Osteocyte (in vitro differentiated cells): ENCODE measurements around the gene MPRIP. TPM values are rescaled to one million over a fixed set of nuclear protein-coding genes. Genes with fewer than 3 reads are reported as not detected.
"Not testable (repeated sequence)": the region's sequence is repeated elsewhere in the genome, so short reads cannot be mapped to it uniquely, and the experiment has no call there.

Experiments used
- DNase-seq: peaks from one replicate; pipeline ENCODE4 v3.0.0; 2021; ENCODE audit warnings: mixed read lengths; ENCODE audit not compliant: unreplicated experiment; ENCODE audit errors: extremely low spot score
- H3K27ac Mint-ChIP-seq: one replicate; pipeline ENCODE4 v1.8.0; 2021; ENCODE audit warnings: mild to moderate bottlenecking, mixed read lengths; ENCODE audit not compliant: unreplicated experiment
- H3K27me3 Mint-ChIP-seq: one replicate; pipeline ENCODE4 v1.8.0; 2021; ENCODE audit warnings: mixed read lengths; ENCODE audit not compliant: unreplicated experiment
- H3K36me3 Mint-ChIP-seq: one replicate; pipeline ENCODE4 v1.8.0; 2021; ENCODE audit warnings: mixed read lengths; ENCODE audit not compliant: unreplicated experiment
- H3K4me1 Mint-ChIP-seq: one replicate; pipeline ENCODE4 v1.8.0; 2021; ENCODE audit warnings: mixed read lengths; ENCODE audit not compliant: unreplicated experiment
- H3K4me3 Mint-ChIP-seq: one replicate; pipeline ENCODE4 v1.8.0; 2021; ENCODE audit warnings: mild to moderate bottlenecking, moderate library complexity, mixed read lengths; ENCODE audit not compliant: unreplicated experiment
- H3K9me3 Mint-ChIP-seq: one replicate; pipeline ENCODE4 v1.8.0; 2021; ENCODE audit warnings: mixed read lengths; ENCODE audit not compliant: unreplicated experiment
- total RNA-seq: library from RNA; stranded (reverse); gene quantifications from 2 replicates; pipeline ENCODE4 v1.2.1, GENCODE V29; 2021
- TF ChIP-seq, protein P1 (sequence below): fragments of 200-600 bp; sonication (generic); IDR thresholded peaks from 2 replicates; pipeline ENCODE4 v1.5.0; 2021; ENCODE audit warnings: antibody characterized with exemption, mild to moderate bottlenecking, moderate library complexity

MPRIP gene
- total RNA-seq, 1 donor from 2014 or later: 206 TPM

DNA sequence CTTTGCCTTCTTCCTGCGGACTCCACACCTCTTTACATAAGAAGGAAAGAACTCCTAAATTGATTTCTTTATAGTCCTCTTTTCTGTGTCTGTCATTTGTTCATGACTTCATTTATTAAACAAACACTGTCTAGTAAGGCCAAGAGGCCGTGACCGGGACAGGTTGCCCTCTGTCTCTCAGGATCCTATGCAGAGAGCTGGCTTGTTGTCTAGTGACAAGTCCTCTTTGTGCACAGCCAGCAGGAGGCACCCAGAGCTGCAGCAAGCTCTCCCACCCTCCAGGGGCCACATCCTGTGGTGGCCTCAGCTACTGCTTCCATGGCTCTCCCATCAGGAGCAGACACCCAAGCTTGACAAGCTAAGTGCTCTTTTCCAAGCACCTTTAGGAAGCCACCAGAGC is 113.3 kb downstream of the MPRIP start:
- Mint-ChIP-seq H3K9me3 (no peaks in the 10 kb centered on the region), H3K4me3 (no peak overlapping the region), H3K36me3 (peaks cover 45% of the 10 kb centered on the region), H3K27me3 (no peaks in the 10 kb centered on the region), H3K4me1 (peaks cover 23% of the 10 kb centered on the region), H3K27ac (no peak overlapping the region)
- TF ChIP-seq, protein P1, sequence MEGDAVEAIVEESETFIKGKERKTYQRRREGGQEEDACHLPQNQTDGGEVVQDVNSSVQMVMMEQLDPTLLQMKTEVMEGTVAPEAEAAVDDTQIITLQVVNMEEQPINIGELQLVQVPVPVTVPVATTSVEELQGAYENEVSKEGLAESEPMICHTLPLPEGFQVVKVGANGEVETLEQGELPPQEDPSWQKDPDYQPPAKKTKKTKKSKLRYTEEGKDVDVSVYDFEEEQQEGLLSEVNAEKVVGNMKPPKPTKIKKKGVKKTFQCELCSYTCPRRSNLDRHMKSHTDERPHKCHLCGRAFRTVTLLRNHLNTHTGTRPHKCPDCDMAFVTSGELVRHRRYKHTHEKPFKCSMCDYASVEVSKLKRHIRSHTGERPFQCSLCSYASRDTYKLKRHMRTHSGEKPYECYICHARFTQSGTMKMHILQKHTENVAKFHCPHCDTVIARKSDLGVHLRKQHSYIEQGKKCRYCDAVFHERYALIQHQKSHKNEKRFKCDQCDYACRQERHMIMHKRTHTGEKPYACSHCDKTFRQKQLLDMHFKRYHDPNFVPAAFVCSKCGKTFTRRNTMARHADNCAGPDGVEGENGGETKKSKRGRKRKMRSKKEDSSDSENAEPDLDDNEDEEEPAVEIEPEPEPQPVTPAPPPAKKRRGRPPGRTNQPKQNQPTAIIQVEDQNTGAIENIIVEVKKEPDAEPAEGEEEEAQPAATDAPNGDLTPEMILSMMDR: no peak
- DNase-seq: no peak

DNA sequence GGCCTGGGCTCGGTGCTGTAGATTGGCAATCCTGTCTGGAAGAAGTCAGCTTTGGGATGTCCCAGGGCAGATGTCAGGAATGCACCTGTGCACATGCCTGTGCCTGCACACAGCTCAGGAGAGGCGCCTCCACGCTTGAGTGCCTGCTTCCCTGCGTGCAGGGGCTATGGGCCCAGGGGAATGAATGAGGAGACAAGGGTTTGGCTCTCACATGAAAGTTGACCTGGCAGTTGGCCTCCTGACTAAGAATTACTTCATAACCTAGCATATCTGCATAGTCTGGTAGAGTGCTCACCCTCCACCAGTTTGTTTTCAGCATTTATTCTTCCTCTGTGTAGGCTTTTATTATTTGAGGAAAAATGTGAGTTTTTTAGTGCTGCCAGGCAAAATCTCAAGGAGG is 113.8 kb downstream of the MPRIP start:
- H3K27me3 Mint-ChIP-seq: no peaks in the 10 kb centered on the region
- DNase-seq: no peak
- peaks cover 19% of the 10 kb centered on the region for H3K4me1 Mint-ChIP-seq
- H3K4me3 Mint-ChIP-seq: no peak overlapping the region
- no peak overlapping the region for H3K27ac Mint-ChIP-seq
- no peaks in the 10 kb centered on the region for H3K9me3 Mint-ChIP-seq
- TF ChIP-seq, protein P1: no peak
- H3K36me3 Mint-ChIP-seq: peaks cover 45% of the 10 kb centered on the region

DNA sequence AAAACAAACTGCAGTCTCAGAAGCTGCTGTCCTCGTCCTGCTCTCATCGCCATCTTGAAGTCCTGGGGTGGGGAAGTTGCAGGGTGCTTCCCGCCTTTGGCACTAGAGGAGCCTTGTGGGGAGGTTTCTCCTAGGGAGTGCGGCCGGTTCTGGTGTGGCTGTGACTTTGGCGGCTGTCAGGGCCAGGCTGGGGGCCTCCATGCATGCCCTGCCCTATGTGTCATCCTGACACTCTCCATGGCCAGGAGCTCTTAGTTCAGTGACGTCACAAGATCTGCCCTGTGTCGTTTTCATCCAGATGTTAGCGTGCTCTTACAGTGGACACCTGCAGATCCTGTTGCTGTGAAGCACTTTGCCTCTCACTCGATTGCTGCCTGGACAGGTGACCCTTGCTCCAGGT is 114.3 kb downstream of the MPRIP start:
- DNase-seq: no peak
- no peak overlapping the region for H3K27ac Mint-ChIP-seq

DNA sequence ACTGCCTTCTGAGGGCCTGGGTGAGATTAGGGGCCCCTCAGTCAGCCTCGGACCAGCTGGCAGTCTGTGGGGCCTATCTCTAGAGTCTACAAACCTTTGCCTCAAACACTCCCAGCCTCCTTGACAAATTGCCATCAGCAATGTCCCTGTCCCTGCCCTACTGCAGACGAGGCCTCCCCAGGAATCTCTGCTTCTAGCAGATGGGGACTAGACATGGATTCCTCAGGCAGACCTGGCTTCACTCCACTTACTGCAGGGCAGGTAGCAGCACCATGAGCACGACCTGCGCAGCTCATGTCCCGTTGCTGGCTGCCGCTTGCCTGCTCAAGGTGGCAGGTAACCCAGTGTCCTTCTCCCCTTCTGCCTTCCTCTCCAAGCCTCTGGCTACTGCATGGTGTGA is 114.8 kb downstream of the MPRIP start:
- Mint-ChIP-seq H3K27ac (no peak overlapping the region), H3K36me3 (peaks cover 46% of the 10 kb centered on the region), H3K4me3 (no peak overlapping the region), H3K27me3 (no peaks in the 10 kb centered on the region), H3K4me1 (peaks cover 10% of the 10 kb centered on the region), H3K9me3 (no peaks in the 10 kb centered on the region)
- TF ChIP-seq, protein P1: no peak
- no peak for DNase-seq

More for the DNA sequence above, 114.3 kb downstream of the MPRIP start:
- Mint-ChIP-seq H3K4me3 (no peak overlapping the region), H3K9me3 (no peaks in the 10 kb centered on the region), H3K4me1 (peaks cover 15% of the 10 kb centered on the region), H3K36me3 (peaks cover 48% of the 10 kb centered on the region), H3K27me3 (no peaks in the 10 kb centered on the region)
- TF ChIP-seq, protein P1: no peak

DNA sequence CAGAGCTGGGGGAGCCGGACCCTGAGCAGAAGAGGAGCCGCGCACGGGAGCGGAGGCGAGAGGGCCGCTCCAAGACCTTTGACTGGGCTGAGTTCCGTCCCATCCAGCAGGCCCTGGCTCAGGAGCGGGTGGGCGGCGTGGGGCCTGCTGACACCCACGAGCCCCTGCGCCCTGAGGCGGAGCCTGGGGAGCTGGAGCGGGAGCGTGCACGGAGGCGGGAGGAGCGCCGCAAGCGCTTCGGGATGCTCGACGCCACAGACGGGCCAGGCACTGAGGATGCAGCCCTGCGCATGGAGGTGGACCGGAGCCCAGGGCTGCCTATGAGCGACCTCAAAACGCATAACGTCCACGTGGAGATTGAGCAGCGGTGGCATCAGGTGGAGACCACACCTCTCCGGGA is 116.2 kb downstream of the MPRIP start:
- DNase-seq, H3K4me1 Mint-ChIP-seq, H3K27ac Mint-ChIP-seq, H3K27me3 Mint-ChIP-seq, H3K9me3 Mint-ChIP-seq, H3K4me3 Mint-ChIP-seq: not testable (repeated sequence)
- H3K36me3 Mint-ChIP-seq: peaks cover 46% of the 10 kb centered on the region

DNA sequence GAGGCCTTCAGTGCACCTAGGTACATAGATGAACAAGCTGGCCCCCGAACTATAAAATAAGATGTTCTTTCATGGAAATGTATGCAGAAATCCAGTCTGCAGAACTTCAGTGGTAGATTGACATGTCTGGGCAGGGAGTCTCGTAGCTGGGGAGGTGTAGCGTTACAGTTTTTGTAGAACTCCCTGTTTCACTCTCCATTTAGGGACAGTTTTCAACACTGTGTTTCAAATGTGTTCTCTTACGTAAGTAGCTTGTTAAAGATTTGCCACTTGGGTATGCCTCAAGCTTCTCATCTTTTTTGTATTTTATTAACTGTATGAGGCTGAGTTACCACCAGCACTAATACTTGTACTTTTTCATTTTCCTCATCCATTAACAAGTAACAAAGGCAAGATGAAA is 117.3 kb downstream of the MPRIP start:
- Mint-ChIP-seq H3K9me3 (no peaks in the 10 kb centered on the region), H3K27me3 (no peaks in the 10 kb centered on the region), H3K4me1 (no peaks in the 10 kb centered on the region), H3K36me3 (peaks cover 43% of the 10 kb centered on the region), H3K4me3 (no peak overlapping the region), H3K27ac (no peak overlapping the region)
- TF ChIP-seq, protein P1: no peak
- no peak for DNase-seq
